K562 (cell line): ENCODE results near the gene TM4SF4. TPM values are rescaled to one million over a fixed set of nuclear protein-coding genes. Genes with fewer than 3 reads are reported as not detected.

ENCODE experiments used
- ATAC-seq: fragments of 200-7000 bp; cut with Tn5 transposase; 3 replicates; pipeline ENCODE4 v1.9.1; 2020; ENCODE audit warnings: moderate library complexity
- BruUV-seq: library from RNA; stranded (reverse); fragments of 400-500 nt; replicated peaks from 2 replicates; lab custom pipeline; 2021; lab: Mats Ljungman, UMichigan
- CTCF ChIA-PET: fragments of 300-600 bp; formaldehyde crosslinking; extraction: SDS; loops from one replicate; lab custom pipeline; 2021; ENCODE audit warnings: low intra/inter-chr PET ratio; lab: Yijun Ruan, JAX
- POLR2A ChIA-PET: fragments of 300-600, 350-650 bp; sonication (Branson Sonifier 250); formaldehyde crosslinking; extraction: SDS; loops from one replicate; lab custom pipeline; 2021; ENCODE audit warnings: antibody characterized with exemption, inconsistent platforms; lab: Yijun Ruan, JAX
- DNase-seq, 4 experiments: peaks; one replicate each; pipeline versions ENCODE4 v3.0.0 to v3.0.0-alpha.2; 2011 to 2018; ENCODE audit warnings: low spot score in 3 of 4, mixed read lengths in 3 of 4; ENCODE audit errors: extremely low read depth in 1 of 4
- FAIRE-seq: peaks from 2 replicates; lab custom pipeline; 2011; peaks lifted over from hg19 to GRCh38; lab: Jason Lieb, UNC
- H2AFZ ChIP-seq: 2 replicates; pipeline ENCODE4 v1.6.0; 2011; ENCODE audit warnings: low read depth, low read length, control low read depth, inconsistent platforms
- H3K27ac ChIP-seq: fragments of 200-600 bp; 3 replicates; pipeline ENCODE4 v1.8.0; 2011; ENCODE audit warnings: low read depth, mild to moderate bottlenecking, control low read depth, inconsistent platforms, low read length, moderate library complexity, mixed read lengths; ENCODE audit errors: extremely low read depth
- H3K27me3 ChIP-seq, 2 experiments: fragments of 300-600 bp in 1 of 2; 2 replicates in 1 of 2; 3 replicates in 1 of 2; pipeline versions ENCODE4 v1.6.0 to v1.8.0; 2011; ENCODE audit warnings: inconsistent platforms in 2 of 2, low read length in 2 of 2, mild to moderate bottlenecking in 1 of 2, mixed read lengths in 1 of 2, moderate library complexity in 1 of 2; ENCODE audit not compliant: control insufficient read depth in 2 of 2, insufficient read depth in 2 of 2
- H3K36me3 ChIP-seq: fragments of 300-600 bp; 3 replicates; pipeline ENCODE4 v1.8.0; 2011; ENCODE audit warnings: mild to moderate bottlenecking, low read length, inconsistent platforms; ENCODE audit not compliant: control insufficient read depth, insufficient read depth
- H3K4me1 ChIP-seq, 2 experiments: fragments of 200-600 bp in 1 of 2; replicated peaks in 1 of 2; 2 replicates in 1 of 2; 3 replicates in 1 of 2; pipeline versions ENCODE4 v1.5.1 to v1.8.0; 2011; ENCODE audit warnings: inconsistent platforms in 2 of 2, low read length in 2 of 2, mild to moderate bottlenecking in 1 of 2, mixed read lengths in 1 of 2, moderate library complexity in 1 of 2; ENCODE audit not compliant: control insufficient read depth in 2 of 2, insufficient read depth in 2 of 2
- H3K4me2 ChIP-seq: 2 replicates; pipeline ENCODE4 v1.6.1; 2011; ENCODE audit warnings: low read length, control low read depth, inconsistent platforms, mixed read lengths; ENCODE audit not compliant: insufficient read depth
- H3K4me3 ChIP-seq: fragments of 200-600 bp; sonication (generic), shearing (Covaris generic); 2 replicates; pipeline ENCODE4 v1.5.1; 2016; ENCODE audit warnings: control low read depth, inconsistent platforms
- H3K79me2 ChIP-seq: fragments of 200-600 bp; 3 replicates; pipeline ENCODE4 v1.8.0; 2011; ENCODE audit warnings: low read length, inconsistent platforms; ENCODE audit not compliant: control insufficient read depth, insufficient read depth
- H3K9ac ChIP-seq, 2 experiments: 2 replicates each; pipeline versions ENCODE4 v1.6.0 to v1.6.1; 2011; ENCODE audit warnings: low read depth in 2 of 2, low read length in 2 of 2, control low read depth in 1 of 2, inconsistent platforms in 1 of 2, mild to moderate bottlenecking in 1 of 2, mixed read lengths in 1 of 2; ENCODE audit not compliant: insufficient read depth in 1 of 2
- H3K9me1 ChIP-seq: one replicate; pipeline ENCODE4 v1.6.0; 2011; ENCODE audit warnings: inconsistent platforms, mild to moderate bottlenecking, low read length, moderate library complexity; ENCODE audit not compliant: control insufficient read depth, insufficient read depth
- H3K9me3 ChIP-seq: replicated peaks from 2 replicates; pipeline ENCODE4 v1.5.1; 2011; ENCODE audit warnings: low read depth, low read length, inconsistent platforms; ENCODE audit not compliant: control insufficient read depth, insufficient read depth
- H4K20me1 ChIP-seq: replicated peaks from 2 replicates; pipeline ENCODE4 v1.6.1; 2011; ENCODE audit warnings: low read length, inconsistent platforms, mixed read lengths; ENCODE audit not compliant: control insufficient read depth, insufficient read depth
- C11orf30 ChIP-seq: fragments of 450-650 bp; IDR thresholded peaks from 2 replicates; pipeline ENCODE4 v1.6.1; 2016; ENCODE audit warnings: low read depth, mild to moderate bottlenecking
- CTBP1 ChIP-seq: fragments of 450-650 bp; IDR thresholded peaks from 2 replicates; pipeline ENCODE4 v1.6.1; 2016; ENCODE audit warnings: borderline replicate concordance
- ETS2 ChIP-seq: IDR thresholded peaks from 2 replicates; pipeline ENCODE4 v1.6.1; 2016; ENCODE audit warnings: borderline replicate concordance, missing genetic modification characterization, mild to moderate bottlenecking, moderate library complexity, missing compliant biosample characterization; ENCODE audit not compliant: poor library complexity, severe bottlenecking
- FOSL1 ChIP-seq: fragments of 200-800 bp; sonication (Bioruptor generic); conservative IDR thresholded peaks from 2 replicates; pipeline ENCODE4 v1.6.1; 2016; ENCODE audit warnings: missing genetic modification characterization, missing compliant biosample characterization
- JUNB ChIP-seq: fragments of 450-650 bp; formaldehyde crosslinking; conservative IDR thresholded peaks from 2 replicates; pipeline ENCODE4 v1.4.0; 2020; ENCODE audit warnings: mild to moderate bottlenecking
- LCOR ChIP-seq: sonication (generic); formaldehyde crosslinking; IDR thresholded peaks from 2 replicates; pipeline ENCODE4 v1.8.0; 2022; ENCODE audit warnings: mild to moderate bottlenecking, missing genetic modification reagents
- MAFF ChIP-seq: IDR thresholded peaks from 2 replicates; pipeline ENCODE4 v1.6.1; 2012; ENCODE audit warnings: low read length, improper control_type of control experiment
- MAFG ChIP-seq: fragments of 450-650 bp; conservative IDR thresholded peaks from 2 replicates; pipeline ENCODE4 v1.6.1; 2016; ENCODE audit warnings: missing genetic modification characterization, missing compliant biosample characterization
- MAFK ChIP-seq: IDR thresholded peaks from 2 replicates; pipeline ENCODE4 v1.6.1; 2011; ENCODE audit warnings: low read length, improper control_type of control experiment
- SETDB1 ChIP-seq: IDR thresholded peaks from one replicate; pipeline ENCODE4 v1.6.1; 2012; ENCODE audit warnings: low read length, control low read depth, inconsistent platforms
- SIX5 ChIP-seq, 2 experiments: IDR thresholded peaks; 2 replicates each; pipeline ENCODE4 v1.6.1; 2011; ENCODE audit warnings: low read length in 2 of 2, borderline replicate concordance in 1 of 2, low read depth in 1 of 2, mild to moderate bottlenecking in 1 of 2, moderate library complexity in 1 of 2; ENCODE audit not compliant: insufficient read depth in 1 of 2
- ZNF561 ChIP-seq: fragments of 450-650 bp; formaldehyde crosslinking; conservative IDR thresholded peaks from 2 replicates; pipeline ENCODE4 v1.4.0; 2020; ENCODE audit warnings: mild to moderate bottlenecking, moderate library complexity
- WGBS: fragments of 100-300 bp; shearing (Covaris generic); methylation state at CpG from one replicate; pipeline ENCODE4 v1.1.6; 2016; ENCODE audit warnings: low coverage, mixed read lengths; ENCODE audit not compliant: insufficient coverage; ENCODE audit errors: missing lambda C conversion rate; 5-methylcytosine and 5-hydroxymethylcytosine counted together
- in situ Hi-C: fragments of 300-500 bp; cut with MboI; formaldehyde crosslinking; loops from 4 replicates; pipeline ENCODE4 v1.15.0; 2018; ENCODE audit warnings: inconsistent platforms, mixed read lengths
- intact Hi-C: fragments of 100-400 bp; cut with micrococcal nuclease; formaldehyde crosslinking; loops from 2 replicates; pipeline ENCODE4 v1.14.2; 2022
- polyA plus RNA-seq, 8 experiments: library from polyadenylated mRNA; depleted of rRNA in 4 of 8; stranded (reverse) in 5 of 8; unstranded in 3 of 8; fragments of >200 nt; fragmentation: Nextera tagmentation in 2 of 8; fragmentation: Illumina TruSeq in 1 of 8; extraction: Ambion mirVana in 2 of 8; extraction: Trizol in 1 of 8; gene quantifications; 2 replicates each; pipeline versions ENCODE4 v1.2.1 to v1.2.3, GENCODE V29; 2011 to 2014; ENCODE audit warnings: inconsistent platforms in 1 of 8, missing spikeins in 1 of 8
- total RNA-seq, 7 experiments: library from RNA; depleted of rRNA in 6 of 7; stranded (reverse); fragments of >200 nt in 6 of 7; fragmentation: Illumina TruSeq in 2 of 7; extraction: Trizol in 2 of 7; gene quantifications; 2 replicates each; pipeline versions ENCODE4 v1.2.1 to v1.2.3, GENCODE V29; 2011 to 2021; ENCODE audit warnings: low replicate concordance in 1 of 7
- TF ChIP-seq, protein P1 (sequence below): fragments of 450-650 bp; IDR thresholded peaks from 2 replicates; pipeline ENCODE4 v1.6.1; 2016; ENCODE audit warnings: mild to moderate bottlenecking, moderate library complexity

The TM4SF4 gene
- total and polyA plus RNA-seq, 9 of the 15 experiments (the other 6 are each of a cell fraction or from before 2014, with no cell fraction given) = 0.31 TPM; not detected in 8

DNA sequence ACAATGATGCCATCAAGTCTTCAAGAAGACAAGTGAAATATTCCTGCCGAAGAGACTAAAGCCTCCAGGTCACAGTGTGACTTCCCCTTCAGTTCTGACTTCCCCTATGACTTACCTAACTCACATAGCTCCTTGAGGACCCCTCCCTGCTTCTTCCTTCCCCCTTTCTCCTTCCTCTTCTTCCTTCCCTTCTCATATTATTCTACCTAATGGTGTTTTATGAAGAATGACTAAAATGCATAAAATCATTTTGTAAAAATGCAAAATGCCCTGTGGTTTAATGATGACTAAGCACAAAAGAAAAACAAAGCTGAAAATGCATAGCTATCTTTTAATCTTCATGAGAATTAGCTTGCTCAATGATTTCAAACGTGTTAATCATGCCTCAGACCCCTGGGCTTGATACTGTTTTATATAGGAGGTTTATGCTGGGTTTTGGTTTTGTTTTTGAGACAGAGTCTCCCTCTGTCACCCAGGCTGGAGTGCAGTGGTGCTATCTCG, 26.1 kb upstream of the TM4SF4 start:
- H3K9ac ChIP-seq = no peak overlapping the region
- no peaks in the 10 kb centered on the region for H3K79me2 ChIP-seq
- H3K36me3 ChIP-seq = no peaks in the 10 kb centered on the region
- no peaks in the 10 kb centered on the region for H3K27me3 ChIP-seq
- WGBS = 2% methylated on average over 3 of the region's 3 CpGs
- DNase-seq (no peak), FAIRE-seq (no peak), ATAC-seq (no peak)
- in situ Hi-C loops = no loop called here
- H3K9me3 ChIP-seq = no peaks in the 10 kb centered on the region; the same call in 1 of the 2 replicates
- no peak overlapping the region for H3K27ac ChIP-seq
- intact Hi-C loops = no loop called here
- H3K9me1 ChIP-seq = no peaks in the 10 kb centered on the region
- BruUV-seq = no TSS peak
- POLR2A ChIA-PET = no interaction called here
- no peaks in the 10 kb centered on the region for H3K4me1 ChIP-seq
- no peak overlapping the region for H3K4me3 ChIP-seq
- CTCF ChIA-PET = no interaction called here
- no peak overlapping the region for H3K4me2 ChIP-seq
- no peaks in the 10 kb centered on the region for H4K20me1 ChIP-seq
- H2AFZ ChIP-seq = no peak overlapping the region
- TF ChIP-seq MAFG (tag) (peak; percentile 87), FOSL1 (tag) (no peak), ZNF561 (CRISPR knock-in tag) (no peak), SETDB1 (no peak), SIX5 (IDR thresholded peaks at IDR 0.05; ENCODE audit: borderline replicate concordance in 1 of 2, insufficient read depth in 1 of 2, low read depth in 1 of 2, low read length in 2 of 2) (no peak), JUNB (CRISPR knock-in tag) (no peak), C11orf30 (peak; percentile 81), MAFK (peak; percentile 84), CTBP1 (no peak), ETS2 (tag) (no peak), LCOR (CRISPR knock-in tag) (no peak), MAFF (peak; percentile 88)
- TF ChIP-seq, protein P1, sequence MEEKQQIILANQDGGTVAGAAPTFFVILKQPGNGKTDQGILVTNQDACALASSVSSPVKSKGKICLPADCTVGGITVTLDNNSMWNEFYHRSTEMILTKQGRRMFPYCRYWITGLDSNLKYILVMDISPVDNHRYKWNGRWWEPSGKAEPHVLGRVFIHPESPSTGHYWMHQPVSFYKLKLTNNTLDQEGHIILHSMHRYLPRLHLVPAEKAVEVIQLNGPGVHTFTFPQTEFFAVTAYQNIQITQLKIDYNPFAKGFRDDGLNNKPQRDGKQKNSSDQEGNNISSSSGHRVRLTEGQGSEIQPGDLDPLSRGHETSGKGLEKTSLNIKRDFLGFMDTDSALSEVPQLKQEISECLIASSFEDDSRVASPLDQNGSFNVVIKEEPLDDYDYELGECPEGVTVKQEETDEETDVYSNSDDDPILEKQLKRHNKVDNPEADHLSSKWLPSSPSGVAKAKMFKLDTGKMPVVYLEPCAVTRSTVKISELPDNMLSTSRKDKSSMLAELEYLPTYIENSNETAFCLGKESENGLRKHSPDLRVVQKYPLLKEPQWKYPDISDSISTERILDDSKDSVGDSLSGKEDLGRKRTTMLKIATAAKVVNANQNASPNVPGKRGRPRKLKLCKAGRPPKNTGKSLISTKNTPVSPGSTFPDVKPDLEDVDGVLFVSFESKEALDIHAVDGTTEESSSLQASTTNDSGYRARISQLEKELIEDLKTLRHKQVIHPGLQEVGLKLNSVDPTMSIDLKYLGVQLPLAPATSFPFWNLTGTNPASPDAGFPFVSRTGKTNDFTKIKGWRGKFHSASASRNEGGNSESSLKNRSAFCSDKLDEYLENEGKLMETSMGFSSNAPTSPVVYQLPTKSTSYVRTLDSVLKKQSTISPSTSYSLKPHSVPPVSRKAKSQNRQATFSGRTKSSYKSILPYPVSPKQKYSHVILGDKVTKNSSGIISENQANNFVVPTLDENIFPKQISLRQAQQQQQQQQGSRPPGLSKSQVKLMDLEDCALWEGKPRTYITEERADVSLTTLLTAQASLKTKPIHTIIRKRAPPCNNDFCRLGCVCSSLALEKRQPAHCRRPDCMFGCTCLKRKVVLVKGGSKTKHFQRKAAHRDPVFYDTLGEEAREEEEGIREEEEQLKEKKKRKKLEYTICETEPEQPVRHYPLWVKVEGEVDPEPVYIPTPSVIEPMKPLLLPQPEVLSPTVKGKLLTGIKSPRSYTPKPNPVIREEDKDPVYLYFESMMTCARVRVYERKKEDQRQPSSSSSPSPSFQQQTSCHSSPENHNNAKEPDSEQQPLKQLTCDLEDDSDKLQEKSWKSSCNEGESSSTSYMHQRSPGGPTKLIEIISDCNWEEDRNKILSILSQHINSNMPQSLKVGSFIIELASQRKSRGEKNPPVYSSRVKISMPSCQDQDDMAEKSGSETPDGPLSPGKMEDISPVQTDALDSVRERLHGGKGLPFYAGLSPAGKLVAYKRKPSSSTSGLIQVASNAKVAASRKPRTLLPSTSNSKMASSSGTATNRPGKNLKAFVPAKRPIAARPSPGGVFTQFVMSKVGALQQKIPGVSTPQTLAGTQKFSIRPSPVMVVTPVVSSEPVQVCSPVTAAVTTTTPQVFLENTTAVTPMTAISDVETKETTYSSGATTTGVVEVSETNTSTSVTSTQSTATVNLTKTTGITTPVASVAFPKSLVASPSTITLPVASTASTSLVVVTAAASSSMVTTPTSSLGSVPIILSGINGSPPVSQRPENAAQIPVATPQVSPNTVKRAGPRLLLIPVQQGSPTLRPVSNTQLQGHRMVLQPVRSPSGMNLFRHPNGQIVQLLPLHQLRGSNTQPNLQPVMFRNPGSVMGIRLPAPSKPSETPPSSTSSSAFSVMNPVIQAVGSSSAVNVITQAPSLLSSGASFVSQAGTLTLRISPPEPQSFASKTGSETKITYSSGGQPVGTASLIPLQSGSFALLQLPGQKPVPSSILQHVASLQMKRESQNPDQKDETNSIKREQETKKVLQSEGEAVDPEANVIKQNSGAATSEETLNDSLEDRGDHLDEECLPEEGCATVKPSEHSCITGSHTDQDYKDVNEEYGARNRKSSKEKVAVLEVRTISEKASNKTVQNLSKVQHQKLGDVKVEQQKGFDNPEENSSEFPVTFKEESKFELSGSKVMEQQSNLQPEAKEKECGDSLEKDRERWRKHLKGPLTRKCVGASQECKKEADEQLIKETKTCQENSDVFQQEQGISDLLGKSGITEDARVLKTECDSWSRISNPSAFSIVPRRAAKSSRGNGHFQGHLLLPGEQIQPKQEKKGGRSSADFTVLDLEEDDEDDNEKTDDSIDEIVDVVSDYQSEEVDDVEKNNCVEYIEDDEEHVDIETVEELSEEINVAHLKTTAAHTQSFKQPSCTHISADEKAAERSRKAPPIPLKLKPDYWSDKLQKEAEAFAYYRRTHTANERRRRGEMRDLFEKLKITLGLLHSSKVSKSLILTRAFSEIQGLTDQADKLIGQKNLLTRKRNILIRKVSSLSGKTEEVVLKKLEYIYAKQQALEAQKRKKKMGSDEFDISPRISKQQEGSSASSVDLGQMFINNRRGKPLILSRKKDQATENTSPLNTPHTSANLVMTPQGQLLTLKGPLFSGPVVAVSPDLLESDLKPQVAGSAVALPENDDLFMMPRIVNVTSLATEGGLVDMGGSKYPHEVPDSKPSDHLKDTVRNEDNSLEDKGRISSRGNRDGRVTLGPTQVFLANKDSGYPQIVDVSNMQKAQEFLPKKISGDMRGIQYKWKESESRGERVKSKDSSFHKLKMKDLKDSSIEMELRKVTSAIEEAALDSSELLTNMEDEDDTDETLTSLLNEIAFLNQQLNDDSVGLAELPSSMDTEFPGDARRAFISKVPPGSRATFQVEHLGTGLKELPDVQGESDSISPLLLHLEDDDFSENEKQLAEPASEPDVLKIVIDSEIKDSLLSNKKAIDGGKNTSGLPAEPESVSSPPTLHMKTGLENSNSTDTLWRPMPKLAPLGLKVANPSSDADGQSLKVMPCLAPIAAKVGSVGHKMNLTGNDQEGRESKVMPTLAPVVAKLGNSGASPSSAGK = no peak
